Testis (tissue), 3 donors: ENCODE results near the gene RGL3. TPM values are rescaled to one million over a fixed set of nuclear protein-coding genes. Genes with fewer than 3 reads are reported as not detected.

Source experiments
- DNase-seq: peaks from one replicate; pipeline ENCODE4 v3.0.0-alpha.2; 2019
- H3K27ac ChIP-seq, 2 donors: fragments of 200-600 bp; sonication (generic); one replicate each; pipeline ENCODE4 v1.5.1; 2019
- H3K27me3 ChIP-seq: fragments of 200-600 bp; sonication (generic); one replicate; pipeline ENCODE4 v1.5.1; 2019
- H3K36me3 ChIP-seq: fragments of 200-600 bp; sonication (generic); one replicate; pipeline ENCODE4 v1.5.1; 2017; ENCODE audit warnings: low read depth; ENCODE audit errors: missing control alignments
- H3K4me1 ChIP-seq: fragments of 200-600 bp; sonication (generic); one replicate; pipeline ENCODE4 v1.5.1; 2019
- H3K4me3 ChIP-seq, 2 donors: fragments of 200-600 bp; sonication (generic); one replicate each; pipeline ENCODE4 v1.5.1; 2017 to 2019
- H3K9me3 ChIP-seq: fragments of 200-600 bp; sonication (generic); one replicate; pipeline ENCODE4 v1.5.1; 2017
- POLR2A ChIP-seq: fragments of 450-650 bp; IDR thresholded peaks from one replicate; pipeline ENCODE4 v1.6.1; 2017; ENCODE audit warnings: antibody characterized with exemption, mild to moderate bottlenecking, moderate library complexity
- WGBS, 2 donors: methylation state at CpG; one replicate each; pipeline ENCODE4 v1.1.5; 2018; 5-methylcytosine and 5-hydroxymethylcytosine counted together
- intact Hi-C: fragments of 100-400 bp; cut with DNase I; formaldehyde crosslinking; loops from one replicate; pipeline ENCODE4 v1.15.1; 2023; ENCODE audit warnings: low total_unique reads
- polyA plus RNA-seq: library from polyadenylated mRNA; stranded (reverse); fragments of 350-450 nt; fragmentation: Illumina TruSeq; extraction: RNeasy Lipid Tissue Mini Kit (QIAGEN cat#74804); gene quantifications from one replicate; pipeline ENCODE4 v1.2.3, GENCODE V29; 2014; ENCODE audit warnings: low read depth, low replicate concordance; ENCODE audit not compliant: insufficient read depth
- total RNA-seq, 2 donors: library from RNA; depleted of rRNA; stranded (reverse); fragments of >200 nt; gene quantifications; one replicate each; pipeline ENCODE4 v1.2.3, GENCODE V29; 2016
- TF ChIP-seq, protein P1 (sequence below), 3 experiments: fragments of 450-650 bp in 2 of 3; fragments of 200-600 bp in 1 of 3; sonication (generic) in 1 of 3; IDR thresholded peaks; one replicate each; pipeline ENCODE4 v1.5.1; 2016 to 2019; ENCODE audit warnings: antibody characterized with exemption in 3 of 3, mild to moderate bottlenecking in 2 of 3, moderate library complexity in 1 of 3

Gene RGL3
- total and polyA plus RNA-seq, 3 donors from 2014 or later, result 3.1 to 5.5 (median 3.6) TPM

DNA sequence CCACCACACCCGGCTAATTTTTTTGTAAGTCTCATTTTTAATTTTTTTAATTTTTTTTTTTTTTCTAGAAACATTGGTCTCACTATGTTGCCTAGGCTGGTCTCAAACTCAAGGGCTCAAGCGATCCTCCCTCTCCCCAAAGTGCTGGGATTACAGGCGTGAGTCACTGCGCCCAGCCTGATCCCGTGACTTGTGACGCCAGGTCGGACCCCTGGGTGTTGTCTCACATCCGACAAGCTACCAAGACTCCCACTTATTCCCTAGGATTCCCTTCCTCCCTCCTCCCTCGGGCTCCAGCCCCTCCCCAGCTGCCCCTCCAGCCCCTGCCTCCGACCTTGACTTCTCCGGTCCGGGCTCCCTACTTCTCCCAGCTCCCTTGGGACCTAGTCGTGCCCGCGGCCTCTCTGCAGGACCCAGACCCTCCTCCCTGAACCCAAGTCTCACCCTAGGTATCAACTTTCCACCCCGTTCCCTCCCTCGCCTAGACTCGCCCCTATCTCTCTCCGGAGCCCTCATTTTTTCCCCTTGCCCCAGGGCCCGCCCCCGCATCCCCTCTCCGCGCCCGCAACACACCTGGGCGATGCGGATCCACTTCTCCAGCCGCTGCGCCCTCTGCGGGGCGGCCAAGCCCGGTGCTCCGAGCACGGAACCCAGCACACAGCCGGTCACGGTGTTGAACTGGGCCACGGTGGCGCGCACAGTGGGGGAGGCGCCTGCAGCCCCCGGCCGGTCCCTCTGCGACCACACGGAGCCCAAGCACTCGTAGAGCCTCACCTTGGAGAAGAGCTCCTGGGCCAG, 13.1 kb downstream of the RGL3 start:
- no peak for DNase-seq
- 11 to 27% methylated on average over 27 to 44 of the region's 44 CpGs for WGBS, 2 donors

DNA sequence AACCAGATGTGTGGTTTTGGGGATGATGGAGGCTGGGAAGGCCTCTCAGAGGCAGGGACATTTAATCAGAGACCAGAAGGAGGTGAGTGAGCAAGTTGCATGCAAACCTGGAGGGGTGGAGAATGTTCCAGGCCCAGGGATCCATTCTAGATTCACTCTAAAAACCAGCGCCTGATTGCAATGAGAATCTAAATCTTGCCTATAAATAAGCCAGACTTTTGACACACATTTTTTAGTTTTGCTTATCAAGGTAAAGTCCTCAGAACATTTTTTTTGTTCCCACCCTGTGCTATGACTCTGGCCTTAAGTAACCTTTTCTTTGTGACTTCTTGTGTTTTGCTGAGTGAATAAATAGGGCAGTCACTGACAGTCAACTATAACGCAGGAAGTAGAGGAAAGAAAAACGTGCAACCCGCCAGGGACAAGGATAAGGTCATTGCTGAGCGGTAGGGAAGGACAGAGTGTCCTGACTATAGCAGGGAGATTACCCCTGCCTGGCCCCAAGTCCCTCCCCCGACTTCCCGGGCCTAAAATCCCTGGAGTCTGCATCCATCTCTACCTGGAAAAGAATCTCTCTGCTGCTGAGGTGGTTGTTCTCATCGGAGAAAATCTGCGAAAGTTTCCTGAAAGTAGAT, 14.4 kb downstream of the RGL3 start:
- no peak for TF ChIP-seq POLR2A
- TF ChIP-seq, protein P1, sequence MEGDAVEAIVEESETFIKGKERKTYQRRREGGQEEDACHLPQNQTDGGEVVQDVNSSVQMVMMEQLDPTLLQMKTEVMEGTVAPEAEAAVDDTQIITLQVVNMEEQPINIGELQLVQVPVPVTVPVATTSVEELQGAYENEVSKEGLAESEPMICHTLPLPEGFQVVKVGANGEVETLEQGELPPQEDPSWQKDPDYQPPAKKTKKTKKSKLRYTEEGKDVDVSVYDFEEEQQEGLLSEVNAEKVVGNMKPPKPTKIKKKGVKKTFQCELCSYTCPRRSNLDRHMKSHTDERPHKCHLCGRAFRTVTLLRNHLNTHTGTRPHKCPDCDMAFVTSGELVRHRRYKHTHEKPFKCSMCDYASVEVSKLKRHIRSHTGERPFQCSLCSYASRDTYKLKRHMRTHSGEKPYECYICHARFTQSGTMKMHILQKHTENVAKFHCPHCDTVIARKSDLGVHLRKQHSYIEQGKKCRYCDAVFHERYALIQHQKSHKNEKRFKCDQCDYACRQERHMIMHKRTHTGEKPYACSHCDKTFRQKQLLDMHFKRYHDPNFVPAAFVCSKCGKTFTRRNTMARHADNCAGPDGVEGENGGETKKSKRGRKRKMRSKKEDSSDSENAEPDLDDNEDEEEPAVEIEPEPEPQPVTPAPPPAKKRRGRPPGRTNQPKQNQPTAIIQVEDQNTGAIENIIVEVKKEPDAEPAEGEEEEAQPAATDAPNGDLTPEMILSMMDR (IDR thresholded peaks at IDR 0.05), result no peak
- Histone ChIP-seq H3K4me3 (no peak overlapping the region), H3K9me3 (no peaks in the 10 kb centered on the region), H3K27ac (peak overlapping the region in 1 of 2 donors; percentile 19), H3K36me3 (no peaks in the 10 kb centered on the region), H3K27me3 (no peaks in the 10 kb centered on the region), H3K4me1 (no peaks in the 10 kb centered on the region)
- no peak for DNase-seq
- WGBS, 2 donors, result 21 to 22% methylated on average over 7 to 9 of the region's 9 CpGs
- intact Hi-C loops, result no loop called here

More for the DNA sequence above, 13.1 kb downstream of the RGL3 start:
- no peak for TF ChIP-seq POLR2A
- TF ChIP-seq, protein P1 (IDR thresholded peaks at IDR 0.05), result no peak
- H3K27ac ChIP-seq, result no peak overlapping the region
- no peaks in the 10 kb centered on the region for H3K4me1 ChIP-seq
- H3K27me3 ChIP-seq, result no peaks in the 10 kb centered on the region
- peak overlapping the region; percentile 1 to 30 for H3K4me3 ChIP-seq
- H3K9me3 ChIP-seq, result no peaks in the 10 kb centered on the region
- intact Hi-C loops, result no loop called here
- no peaks in the 10 kb centered on the region for H3K36me3 ChIP-seq

DNA sequence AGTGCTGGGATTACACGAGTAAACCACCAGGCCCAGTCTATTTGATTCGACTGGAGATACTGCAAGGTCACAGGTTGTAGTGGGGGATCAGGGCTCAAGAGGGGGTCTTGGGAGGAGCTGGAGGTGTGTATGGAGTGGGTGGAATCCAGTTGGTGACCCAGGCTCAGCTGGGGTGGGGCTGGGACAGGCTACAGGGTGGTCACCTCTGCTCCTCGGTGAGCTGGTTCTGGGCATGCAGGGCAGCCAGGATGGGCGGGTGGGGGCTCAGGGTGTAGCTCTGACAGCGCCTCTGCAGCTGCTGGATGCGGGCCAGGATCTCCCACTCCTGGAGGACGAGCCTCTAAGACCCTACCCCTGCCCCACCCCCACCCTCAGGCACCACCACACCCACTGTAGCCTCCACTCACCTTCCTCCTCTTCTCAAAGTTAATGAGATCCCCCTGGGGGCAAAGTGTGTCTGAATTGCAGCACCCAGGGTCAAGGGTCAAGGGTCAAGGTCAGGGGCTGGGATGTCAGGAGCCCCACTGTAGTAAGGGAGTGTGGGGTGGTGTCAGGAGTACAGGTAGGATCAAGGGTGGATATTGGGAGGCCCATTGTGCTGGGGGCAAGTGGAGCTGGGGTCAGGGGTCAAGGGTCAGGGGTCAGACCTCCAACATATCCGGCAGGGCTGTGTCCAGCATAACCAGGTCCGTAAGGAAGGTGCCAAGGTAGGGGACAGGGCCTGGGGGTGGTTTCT, 17.1 kb downstream of the RGL3 start:
- H3K4me1 ChIP-seq, result no peaks in the 10 kb centered on the region
- 80 to 81% methylated on average over 5 to 8 of the region's 9 CpGs for WGBS, 2 donors
- H3K27me3 ChIP-seq, result no peaks in the 10 kb centered on the region
- TF ChIP-seq POLR2A, result no peak
- TF ChIP-seq, protein P1 (IDR thresholded peaks at IDR 0.05), result no peak
- H3K36me3 ChIP-seq, result no peaks in the 10 kb centered on the region
- H3K9me3 ChIP-seq, result no peaks in the 10 kb centered on the region
- H3K27ac ChIP-seq, result no peak overlapping the region
- no peak overlapping the region for H3K4me3 ChIP-seq
- intact Hi-C loops, result no loop called here
- DNase-seq, result no peak

DNA sequence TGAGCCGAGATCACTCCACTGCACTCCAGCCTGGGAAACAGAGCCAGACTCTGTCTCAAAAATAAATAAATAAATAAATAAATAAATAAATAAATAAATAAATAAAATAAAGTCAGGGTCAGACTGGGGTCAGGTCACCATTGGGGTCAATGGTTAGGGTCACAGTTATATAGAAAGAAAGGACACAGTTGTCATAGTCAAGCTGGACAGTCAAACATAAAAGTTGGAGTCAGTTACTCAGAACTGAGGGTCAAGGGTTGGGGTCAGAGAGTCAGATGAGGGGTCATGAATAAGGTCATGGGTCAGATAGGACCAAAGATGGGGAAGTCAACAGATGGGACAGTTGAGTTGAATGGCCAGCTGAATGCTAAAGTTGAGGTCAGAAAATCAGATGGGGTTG, 18.3 kb downstream of the RGL3 start:
- Histone ChIP-seq H3K27me3 (no peaks in the 10 kb centered on the region), H3K4me1 (no peaks in the 10 kb centered on the region), H3K4me3 (no peak overlapping the region), H3K9me3 (no peaks in the 10 kb centered on the region), H3K27ac (no peak overlapping the region), H3K36me3 (no peaks in the 10 kb centered on the region)
- DNase-seq, result no peak
- intact Hi-C loops, result no loop called here
- TF ChIP-seq POLR2A, result no peak
- TF ChIP-seq, protein P1 (IDR thresholded peaks at IDR 0.05), result no peak
- WGBS, 2 donors, result 69 to 91% methylated on average over 1 of the region's 1 CpG
